Occipital lobe (tissue), 2 donors: Measurements from ENCODE around the gene FNTB. TPM values are rescaled to one million over a fixed set of nuclear protein-coding genes. Genes with fewer than 3 reads are reported as not detected.

Experiments used
- DNase-seq: peaks from one replicate; lab custom pipeline; 2025; lab: John Stamatoyannopoulos, UW
- total RNA-seq: library from RNA; depleted of rRNA; stranded (reverse); fragments of >200 nt; gene quantifications from one replicate; pipeline ENCODE4 v1.2.3, GENCODE V29; 2014

Gene FNTB
- total RNA-seq, 1 donor from 2014 or later: 6.2 TPM

GRCh38 chr14:64979336-64980074 lies 7.2 kb upstream of the FNTB start:
- DNase-seq: no peak

- no peak for DNase-seq
Observed at GRCh38 chr14:64983439-64984310, 3.0 kb upstream of the FNTB start.

- no peak for DNase-seq
Observed at GRCh38 chr14:64987438-64987767, 708 bp downstream of the FNTB start.

DNA sequence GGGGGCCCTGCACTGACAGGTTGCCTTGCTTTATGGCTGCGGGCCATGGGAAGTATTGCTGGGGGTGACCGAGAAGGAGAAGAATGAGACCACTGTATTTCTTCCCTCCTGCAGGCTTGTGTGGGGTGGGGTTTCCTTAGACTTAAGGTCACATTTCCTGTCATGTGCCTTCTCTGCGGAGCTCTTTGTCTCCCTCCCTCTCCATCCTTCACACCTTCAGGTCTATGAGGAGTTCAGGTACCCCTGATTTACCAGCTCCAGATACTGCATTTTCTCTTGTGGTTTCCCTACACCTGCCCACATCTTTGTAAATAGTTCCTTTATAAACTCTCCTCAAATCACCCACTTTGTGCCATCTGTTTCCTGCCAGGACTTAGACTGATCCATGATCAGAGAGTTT lies 3.6 kb downstream of the FNTB start:
- no peak for DNase-seq

GRCh38 chr14:64990939-64991338 lies 4.2 kb downstream of the FNTB start:
- DNase-seq: no peak

DNA sequence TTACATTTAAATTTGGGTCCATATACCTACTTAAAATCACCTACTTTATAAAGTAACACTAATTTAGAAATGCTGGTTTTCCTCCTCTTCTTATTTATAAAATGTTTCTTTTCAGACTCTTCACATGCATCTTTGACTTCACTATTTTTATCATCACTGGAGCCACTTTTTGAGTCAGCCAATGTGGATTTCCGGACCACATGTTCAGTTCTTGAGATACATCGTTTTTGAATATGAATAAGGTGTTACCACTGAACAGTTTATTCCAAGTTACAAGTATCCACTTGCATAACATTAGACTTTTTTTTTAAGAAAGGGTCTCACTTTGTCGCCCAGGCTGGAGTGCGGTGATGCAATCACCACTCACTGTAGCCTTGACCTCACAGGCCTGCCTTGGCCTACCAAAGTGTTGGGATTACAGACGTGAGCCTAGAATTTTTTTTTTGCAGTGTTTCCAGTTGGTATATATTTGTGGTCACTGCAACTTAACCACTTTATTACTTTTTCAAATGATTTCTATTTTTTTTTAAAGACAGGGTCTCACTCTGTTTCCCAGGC lies 5.7 kb downstream of the FNTB start:
- no peak for DNase-seq

DNA sequence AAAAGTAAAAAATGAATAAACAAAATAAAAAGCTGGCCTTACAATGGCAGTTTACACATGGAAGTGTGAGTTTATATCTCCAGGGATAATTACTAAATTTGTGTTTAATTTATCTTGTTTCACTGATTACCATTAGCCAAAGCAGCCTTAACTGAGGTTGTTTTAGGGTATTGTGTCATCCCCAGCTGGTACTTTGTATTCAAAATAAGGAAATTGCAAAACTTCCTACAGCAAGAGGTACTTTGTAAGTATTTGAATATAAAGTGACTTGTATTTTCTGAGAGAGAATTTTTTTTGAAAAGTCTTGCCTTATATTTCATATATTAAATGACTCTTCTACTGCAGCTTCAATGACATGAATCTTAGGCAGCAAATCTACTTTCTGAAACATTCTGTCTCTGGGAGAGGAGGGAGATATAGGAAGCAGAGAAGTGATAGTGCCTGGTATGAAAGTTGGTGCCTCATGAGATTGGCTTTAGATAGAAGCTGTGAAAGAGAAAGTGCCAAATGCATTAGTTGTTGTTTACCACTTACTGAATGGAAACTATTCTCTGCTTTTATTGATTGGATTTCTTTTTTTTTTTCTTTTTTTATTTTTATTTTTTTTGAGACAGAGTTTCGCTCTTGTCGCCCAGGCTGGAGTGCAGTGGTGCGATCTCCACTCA lies 6.7 kb downstream of the FNTB start:
- DNase-seq: no peak

DNA sequence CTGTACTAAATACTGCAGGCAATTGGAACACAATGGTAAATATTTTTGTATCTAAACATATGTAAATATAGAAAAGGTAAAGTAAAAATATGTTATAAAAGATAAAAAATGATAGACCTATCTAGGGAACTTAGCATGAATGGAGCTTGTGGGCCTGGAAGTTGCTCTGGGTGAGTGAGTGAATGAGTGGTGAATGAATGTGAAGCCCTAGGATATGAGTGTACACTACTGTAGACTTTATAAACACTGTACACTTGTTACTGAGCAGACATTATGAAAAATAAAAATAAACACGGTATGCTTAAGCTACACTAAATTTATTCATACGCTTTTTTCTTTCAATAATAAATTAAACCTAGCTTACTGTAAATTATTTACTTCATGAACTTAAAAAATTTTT lies 7.8 kb downstream of the FNTB start:
- no peak for DNase-seq

GRCh38 chr14:64995291-64995690 lies 8.6 kb downstream of the FNTB start:
- DNase-seq: no peak

- no peak for DNase-seq
Observed at GRCh38 chr14:64997108-64997794, 10.6 kb downstream of the FNTB start.

DNA sequence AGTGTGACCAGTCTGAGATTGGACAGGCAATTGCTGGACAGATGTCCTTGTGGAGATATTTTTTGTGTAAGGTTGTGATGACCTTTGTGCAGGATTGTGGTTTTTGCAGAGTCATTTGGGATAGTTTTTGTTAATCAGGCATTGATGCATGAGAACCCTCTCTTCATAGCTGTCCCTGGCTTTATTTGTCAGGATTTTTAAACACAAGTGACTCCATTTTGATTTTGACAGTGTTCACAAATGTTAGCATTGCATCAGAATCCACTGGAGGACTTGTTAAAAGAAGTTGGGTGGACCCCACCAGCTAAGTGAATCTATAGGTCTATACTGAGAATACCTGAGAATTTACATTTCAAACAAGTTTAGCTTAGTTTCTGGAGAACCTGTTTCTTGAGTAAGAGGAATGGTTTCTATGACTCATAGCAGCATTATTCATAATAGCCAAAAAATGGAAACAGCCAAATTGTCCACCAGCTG lies 11.8 kb downstream of the FNTB start:
- no peak for DNase-seq

DNA sequence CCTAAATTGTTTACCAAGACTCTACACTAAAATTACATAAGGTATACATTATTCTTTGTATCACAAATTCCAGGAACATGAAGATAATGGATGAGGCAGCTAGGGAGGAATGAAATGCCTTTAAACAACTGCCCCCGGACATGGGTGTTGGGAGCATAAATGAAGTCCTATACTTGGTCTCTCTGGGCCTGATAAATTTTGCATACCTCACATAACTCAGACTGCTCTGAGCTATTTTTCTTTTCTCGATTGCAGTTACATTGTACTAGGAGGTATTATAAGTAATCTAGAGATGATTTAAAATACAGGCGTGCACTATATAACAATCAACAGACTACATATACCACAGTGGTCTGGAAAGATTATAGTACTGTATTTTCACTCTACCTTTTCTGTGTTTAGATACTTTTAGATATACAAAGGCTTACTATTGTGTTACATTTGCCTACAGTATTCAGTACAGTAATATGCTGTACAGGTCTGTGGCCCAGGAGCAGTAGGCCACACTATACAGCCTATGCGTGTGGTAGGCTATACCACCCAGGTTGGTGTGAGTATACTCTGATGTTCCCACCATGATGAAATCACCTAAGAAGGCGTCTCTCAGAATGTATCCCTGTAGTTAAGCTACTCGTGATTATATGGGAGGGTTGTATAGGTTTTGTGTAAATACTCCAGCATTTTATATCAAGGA lies 14.3 kb downstream of the FNTB start:
- no peak for DNase-seq

DNA sequence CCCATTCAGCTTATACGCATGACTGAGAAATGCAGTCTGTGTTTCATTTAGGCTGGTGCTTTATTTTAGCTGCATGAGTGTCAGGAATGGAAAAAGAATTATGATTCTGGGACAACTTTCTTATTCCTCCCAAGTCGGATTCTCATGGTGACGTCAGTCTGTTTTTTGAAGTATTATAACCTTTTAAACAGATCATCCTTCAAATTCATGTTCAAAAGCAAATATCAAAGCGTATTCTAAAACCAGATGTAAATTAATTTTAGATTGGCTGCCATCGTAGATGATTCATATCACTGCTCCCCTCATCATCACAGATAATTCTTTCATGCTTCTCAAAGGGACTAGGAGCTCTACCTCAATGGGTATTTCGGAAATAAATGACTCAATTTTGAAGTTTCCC lies 15.0 kb downstream of the FNTB start:
- no peak for DNase-seq

- no peak for DNase-seq
Observed at GRCh38 chr14:65002586-65003210, 16.0 kb downstream of the FNTB start.

- no peak for DNase-seq
Observed at GRCh38 chr14:65003394-65003793, 16.7 kb downstream of the FNTB start.

GRCh38 chr14:65006261-65006721 lies 19.6 kb downstream of the FNTB start:
- no peak for DNase-seq

DNA sequence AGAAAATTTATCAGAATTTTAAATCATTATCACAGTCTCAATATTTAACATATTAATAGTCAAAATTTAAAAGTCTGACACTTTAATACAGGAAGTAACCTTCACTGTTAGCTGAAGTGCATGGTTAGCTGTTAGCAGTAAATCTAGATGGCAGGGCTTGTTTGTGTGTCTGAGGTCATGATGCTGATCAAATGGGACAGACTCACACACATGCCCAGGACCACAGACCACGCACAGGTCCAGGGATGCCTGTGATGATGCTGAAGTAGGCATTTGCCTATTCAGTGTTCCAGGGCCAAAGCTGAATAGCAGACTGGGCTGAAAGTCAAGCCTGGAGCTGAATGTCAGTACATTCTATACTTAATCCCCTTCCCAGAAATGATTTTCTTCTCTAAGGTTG lies 20.5 kb downstream of the FNTB start:
- no peak for DNase-seq

GRCh38 chr14:65010211-65010931 lies 23.7 kb downstream of the FNTB start:
- no peak for DNase-seq

DNA sequence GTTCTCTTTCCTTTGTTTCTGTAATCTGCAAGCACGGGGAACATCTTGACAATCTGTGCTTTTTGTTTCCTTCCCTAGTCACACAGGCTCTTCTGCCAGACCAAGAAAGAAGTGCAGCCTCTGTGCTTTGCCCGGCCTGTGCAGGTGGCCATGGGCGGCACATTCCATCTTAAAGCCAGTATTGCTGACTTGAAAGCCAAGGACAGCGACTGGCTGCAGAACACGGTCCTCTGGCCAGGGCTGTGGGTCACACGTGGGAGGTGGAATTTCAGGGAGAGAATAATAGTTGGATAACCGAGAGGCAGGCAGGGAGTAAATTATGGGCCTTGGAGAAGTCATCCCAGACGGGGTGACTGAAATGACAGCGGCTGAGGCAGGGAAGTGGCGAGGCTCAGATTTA lies 24.8 kb downstream of the FNTB start:
- DNase-seq: no peak

- DNase-seq: no peak
Observed at GRCh38 chr14:65012353-65012752, 25.7 kb downstream of the FNTB start.
